H1 (cell line): ENCODE data around the gene PLA2G4A. TPM values are rescaled to one million over a fixed set of nuclear protein-coding genes. Genes with fewer than 3 reads are reported as not detected.

ENCODE experiments used
- CTCF ChIA-PET: fragments of 300-600 bp; sonication (Branson Sonifier 250); formaldehyde crosslinking; loops from one replicate; lab custom pipeline; 2021; ENCODE audit not compliant: partially characterized antibody; lab: Charles Lee
- POLR2A ChIA-PET: fragments of 300-600 bp; sonication (Branson Sonifier 250); formaldehyde crosslinking; loops from one replicate; lab custom pipeline; 2021; ENCODE audit warnings: inconsistent platforms; ENCODE audit not compliant: partially characterized antibody; lab: Charles Lee
- DNase-seq, 2 experiments: peaks; one replicate each; pipeline versions ENCODE4 v3.0.0 to v3.0.0-alpha.2; 2010 to 2022; ENCODE audit warnings: low spot score in 2 of 2, low read depth in 1 of 2, mixed read lengths in 1 of 2
- FAIRE-seq: peaks from 2 replicates; lab custom pipeline; 2011; peaks lifted over from hg19 to GRCh38; lab: Jason Lieb, UNC
- H2AFZ ChIP-seq: 2 replicates; pipeline ENCODE4 v1.8.1; 2012; ENCODE audit warnings: low read length, inconsistent platforms
- H2AK5ac ChIP-seq: 2 replicates; pipeline ENCODE4 v1.6.1; 2013; ENCODE audit warnings: low read depth, low read length
- H2BK120ac ChIP-seq: replicated peaks from 2 replicates; pipeline ENCODE3; 2013; ENCODE audit warnings: low read depth, low read length, inconsistent platforms
- H2BK12ac ChIP-seq: 2 replicates; pipeline ENCODE4 v1.6.1; 2013; ENCODE audit warnings: low read depth, low read length
- H2BK15ac ChIP-seq: 2 replicates; pipeline ENCODE4 v1.6.1; 2013; ENCODE audit warnings: low read length
- H2BK20ac ChIP-seq: 2 replicates; pipeline ENCODE4 v1.6.1; 2013; ENCODE audit warnings: low read length
- H2BK5ac ChIP-seq: 2 replicates; pipeline ENCODE4 v1.6.1; 2013; ENCODE audit warnings: low read depth, low read length
- H3K14ac ChIP-seq: 2 replicates; pipeline ENCODE4 v1.6.1; 2013; ENCODE audit warnings: inconsistent platforms; ENCODE audit not compliant: insufficient read length
- H3K18ac ChIP-seq: 2 replicates; pipeline ENCODE4 v1.6.1; 2013; ENCODE audit warnings: low read length; ENCODE audit errors: extremely low read depth
- H3K23ac ChIP-seq: 2 replicates; pipeline ENCODE4 v1.6.1; 2013; ENCODE audit warnings: inconsistent platforms; ENCODE audit not compliant: insufficient read length
- H3K23me2 ChIP-seq: 2 replicates; pipeline ENCODE4 v1.6.1; 2013; ENCODE audit warnings: low read depth, low read length
- H3K27ac ChIP-seq: 2 replicates; pipeline ENCODE4 v1.6.1; 2011; ENCODE audit warnings: low read depth, low read length, inconsistent platforms
- H3K27me3 ChIP-seq, 4 experiments: replicated peaks in 1 of 4; 1 replicate in 1 of 4; 2 replicates in 3 of 4; pipeline versions ENCODE4 v1.6.1 to v1.8.1; 2011 to 2013; ENCODE audit warnings: low read length in 3 of 4, mild to moderate bottlenecking in 3 of 4, inconsistent platforms in 2 of 4, mixed read lengths in 2 of 4, moderate library complexity in 1 of 4; ENCODE audit not compliant: control insufficient read depth in 3 of 4, insufficient read depth in 3 of 4; ENCODE audit errors: extremely low read depth in 1 of 4
- H3K36me3 ChIP-seq, 4 experiments: 2 replicates each; pipeline versions ENCODE4 v1.6.1 to v1.8.1; 2011 to 2013; ENCODE audit warnings: mild to moderate bottlenecking in 4 of 4, low read length in 3 of 4, moderate library complexity in 2 of 4, control low read depth in 1 of 4, inconsistent platforms in 1 of 4; ENCODE audit not compliant: insufficient read depth in 4 of 4, control insufficient read depth in 2 of 4
- H3K4ac ChIP-seq: replicated peaks from 2 replicates; pipeline ENCODE3; 2013; ENCODE audit warnings: low read length, low read depth, mixed read lengths, inconsistent platforms; ENCODE audit not compliant: insufficient read length
- H3K4me1 ChIP-seq, 4 experiments: replicated peaks in 1 of 4; 1 replicate in 1 of 4; 2 replicates in 3 of 4; pipeline versions ENCODE4 v1.6.1 to v1.8.1; 2011 to 2013; ENCODE audit warnings: low read length in 3 of 4, inconsistent platforms in 2 of 4, mixed read lengths in 1 of 4; ENCODE audit not compliant: insufficient read depth in 4 of 4, control insufficient read depth in 3 of 4
- H3K4me2 ChIP-seq, 2 experiments: 2 replicates each; pipeline versions ENCODE4 v1.6.1 to v1.8.1; 2011 to 2013; ENCODE audit warnings: low read depth in 2 of 2, low read length in 2 of 2, control low read depth in 1 of 2, inconsistent platforms in 1 of 2, mild to moderate bottlenecking in 1 of 2; ENCODE audit not compliant: insufficient read depth in 1 of 2
- H3K4me3 ChIP-seq, 4 experiments: fragments of 200-600, 300-600 bp in 1 of 4; sonication (generic), shearing (Covaris generic), sonication (Bioruptor Twin) in 1 of 4; 2 replicates each; pipeline versions ENCODE4 v1.5.1 to v1.8.1; 2011 to 2016; ENCODE audit warnings: low read length in 4 of 4, low read depth in 3 of 4, control low read depth in 2 of 4, inconsistent platforms in 2 of 4, mild to moderate bottlenecking in 2 of 4, mixed read lengths in 1 of 4, moderate library complexity in 1 of 4; ENCODE audit not compliant: insufficient read depth in 2 of 4; ENCODE audit errors: extremely low read depth in 1 of 4
- H3K56ac ChIP-seq: replicated peaks from 2 replicates; pipeline ENCODE3; 2013; ENCODE audit warnings: low read depth, mild to moderate bottlenecking, mixed read lengths, low read length, inconsistent platforms; ENCODE audit not compliant: insufficient read length
- H3K79me1 ChIP-seq: 2 replicates; pipeline ENCODE4 v1.6.1; 2013; ENCODE audit warnings: low read depth, low read length, control low read depth
- H3K79me2 ChIP-seq, 2 experiments: 2 replicates each; pipeline versions ENCODE4 v1.6.1 to v1.8.1; 2012 to 2013; ENCODE audit warnings: low read length in 2 of 2, mild to moderate bottlenecking in 2 of 2, inconsistent platforms in 1 of 2; ENCODE audit not compliant: insufficient read depth in 2 of 2, control insufficient read depth in 1 of 2
- H3K9ac ChIP-seq, 4 experiments: replicated peaks in 1 of 4; 1 replicate in 1 of 4; 2 replicates in 3 of 4; pipeline versions ENCODE4 v1.6.1 to v1.8.1; 2011 to 2013; ENCODE audit warnings: low read depth in 3 of 4, low read length in 3 of 4, control low read depth in 2 of 4, mild to moderate bottlenecking in 2 of 4, moderate library complexity in 2 of 4, inconsistent platforms in 1 of 4; ENCODE audit errors: extremely low read depth in 1 of 4
- H3K9me3 ChIP-seq, 2 experiments: 2 replicates each; pipeline versions ENCODE4 v1.6.1 to v1.8.1; 2012 to 2013; ENCODE audit warnings: mild to moderate bottlenecking in 2 of 2, moderate library complexity in 2 of 2, control low read depth in 1 of 2, inconsistent platforms in 1 of 2, low read depth in 1 of 2, low read length in 1 of 2, mixed read lengths in 1 of 2; ENCODE audit not compliant: insufficient read depth in 2 of 2
- H4K20me1 ChIP-seq, 2 experiments: replicated peaks in 1 of 2; 2 replicates each; pipeline versions ENCODE3 to v1.8.1; 2011 to 2013; ENCODE audit warnings: inconsistent platforms in 2 of 2, low read length in 2 of 2, mild to moderate bottlenecking in 1 of 2; ENCODE audit not compliant: insufficient read depth in 2 of 2, control insufficient read depth in 1 of 2
- H4K5ac ChIP-seq: 2 replicates; pipeline ENCODE4 v1.6.1; 2013; ENCODE audit warnings: low read length, low read depth, mixed read lengths, inconsistent platforms; ENCODE audit not compliant: insufficient read length
- H4K8ac ChIP-seq: 2 replicates; pipeline ENCODE4 v1.8.0; 2013; ENCODE audit warnings: mild to moderate bottlenecking, moderate library complexity, low read length, inconsistent platforms; ENCODE audit not compliant: insufficient read depth; ENCODE audit errors: extremely low read depth
- H4K91ac ChIP-seq: replicated peaks from 2 replicates; pipeline ENCODE3; 2013; ENCODE audit warnings: low read length, mixed read lengths, inconsistent platforms; ENCODE audit not compliant: insufficient read length
- CTCF ChIP-seq, 3 experiments: IDR thresholded peaks; 1 replicate in 2 of 3; 2 replicates in 1 of 3; pipeline versions ENCODE4 v1.5.1 to v1.6.1; 2011; ENCODE audit warnings: low read length in 3 of 3, mild to moderate bottlenecking in 3 of 3, inconsistent platforms in 2 of 3, low read depth in 1 of 3, moderate library complexity in 1 of 3; ENCODE audit not compliant: insufficient read depth in 1 of 3; ENCODE audit errors: control extremely low read depth in 1 of 3
- KDM1A ChIP-seq: fragments of 200-600, 300-600 bp; sonication (generic); IDR thresholded peaks from 2 replicates; pipeline ENCODE4 v1.7.1; 2016; ENCODE audit warnings: mild to moderate bottlenecking, low read length, borderline replicate concordance
- MAFK ChIP-seq: IDR thresholded peaks from 2 replicates; pipeline ENCODE4 v1.6.1; 2012; ENCODE audit warnings: low read depth, mild to moderate bottlenecking, improper control_type of control experiment, low read length
- RNF2 ChIP-seq: fragments of 200-900, 300-1000 bp; sonication (generic); IDR thresholded peaks from 2 replicates; pipeline ENCODE4 v1.7.1; 2016; ENCODE audit warnings: borderline replicate concordance, low read depth, mild to moderate bottlenecking, antibody characterized with exemption, low read length; ENCODE audit not compliant: poor library complexity, severe bottlenecking; ENCODE audit errors: missing control alignments
- SRF ChIP-seq: IDR thresholded peaks from 2 replicates; pipeline ENCODE4 v1.6.1; 2011; ENCODE audit warnings: mild to moderate bottlenecking, low read depth, low read length, moderate library complexity
- TAF7 ChIP-seq: optimal IDR thresholded peaks from 2 replicates; pipeline ENCODE3; 2011; ENCODE audit warnings: low read depth, mild to moderate bottlenecking, inconsistent platforms, low read length, moderate library complexity, borderline replicate concordance
- ZNF274 ChIP-seq: IDR thresholded peaks from 2 replicates; pipeline ENCODE4 v1.7.0; 2012; ENCODE audit warnings: low read length, borderline replicate concordance; ENCODE audit errors: extremely low read depth
- WGBS, 2 experiments: shearing (Covaris generic) in 1 of 2; methylation state at CpG; one replicate each; pipeline versions ENCODE4 v1.1.6 to v1.1.7; 2013 to 2015; ENCODE audit warnings: low lambda C conversion rate in 2 of 2, mixed read lengths in 2 of 2, inconsistent platforms in 1 of 2, low coverage in 1 of 2, missing lambda C conversion rate in 1 of 2; ENCODE audit not compliant: insufficient replicate concordance in 2 of 2, insufficient coverage in 1 of 2, insufficient read length in 1 of 2; ENCODE audit errors: extremely low coverage in 1 of 2, missing lambda C conversion rate in 1 of 2; 5-methylcytosine and 5-hydroxymethylcytosine counted together
- polyA plus RNA-seq, 7 experiments: library from polyadenylated mRNA; depleted of rRNA in 3 of 7; stranded (reverse) in 5 of 7; unstranded in 2 of 7; fragments of >200 nt in 5 of 7; fragments of 200-250 nt in 2 of 7; gene quantifications; 1 replicate in 5 of 7; 2 replicates in 1 of 7; 4 replicates in 1 of 7; pipeline versions ENCODE4 v1.2.1 to v1.2.3, GENCODE V29; 2011 to 2013; ENCODE audit warnings: missing spikeins in 2 of 7, mixed read lengths in 2 of 7
- total RNA-seq: library from RNA; stranded (reverse); fragmentation: NEBNext Ultra II Directional; extraction: Animal tissue kit (Norgen Biotek cat#: 25700); gene quantifications from 2 replicates; pipeline ENCODE4 v1.2.1, GENCODE V29; 2021

PLA2G4A gene
- total and polyA plus RNA-seq, 2 of the 8 experiments (the other 6 are each of a cell fraction or from before 2014, with no cell fraction given): 0.63 to 1.4 TPM

- Histone ChIP-seq H3K79me2 (no peaks in the 10 kb centered on the region), H3K56ac (no peak overlapping the region), H3K4me1 (no peaks in the 10 kb centered on the region; a peak in 1 of 7 replicates), H4K5ac (no peak overlapping the region), H4K20me1 (no peaks in the 10 kb centered on the region), H3K27ac (no peak overlapping the region), H2BK20ac (no peak overlapping the region), H3K4ac (no peak overlapping the region), H3K36me3 (no peaks in the 10 kb centered on the region), H3K27me3 (no peaks in the 10 kb centered on the region), H3K14ac (no peak overlapping the region), H3K9ac (no peak overlapping the region), H4K8ac (no peak overlapping the region), H3K4me3 (peak overlapping the region in 1 of 4 experiments; percentile 67; a peak in 2 of 8 replicates), H3K4me2 (peak overlapping the region in 1 of 2 experiments; percentile 77; a peak in 1 of 4 replicates), H3K18ac (no peak overlapping the region), H2BK5ac (no peak overlapping the region), H3K9me3 (no peaks in the 10 kb centered on the region), H3K23ac (no peak overlapping the region), H2BK12ac (no peak overlapping the region), H2AK5ac (no peak overlapping the region), H4K91ac (no peak overlapping the region), H3K23me2 (peaks cover 5% of the 10 kb centered on the region), H3K79me1 (no peaks in the 10 kb centered on the region), H2BK15ac (no peak overlapping the region), H2AFZ (no peak overlapping the region), H2BK120ac (no peak overlapping the region)
- TF ChIP-seq CTCF (IDR thresholded peaks at IDR 0.05; ENCODE audit: control extremely low read depth in 1 of 3, insufficient read depth in 1 of 3, low read depth in 1 of 3, low read length in 3 of 3): no peak
- no peak for TF ChIP-seq MAFK
- no peak for TF ChIP-seq ZNF274
- TF ChIP-seq SRF: no peak
- TF ChIP-seq TAF7: no peak
- no peak for TF ChIP-seq KDM1A
- TF ChIP-seq RNF2: no peak
- ChIA-PET POLR2A (no interaction called here), CTCF (interaction anchor here (0.6 to 1.0 kb wide), 2 partner anchors 116 to 135 kb away, joined by 3 read pairs; no protein-coding TSS in a partner anchor)
- WGBS, 2 experiments: 90% methylated on average over 12 of the region's 14 CpGs; no CpG with 5 or more reads in 1 of the 2 experiments
- FAIRE-seq (no peak), DNase-seq (no peak)
These were observed 1.2 kb downstream of the PLA2G4A start for GRCh38 chr1:186829686-186830587.
